Measurements from ENCODE around the gene IL10. TPM values are rescaled to one million over a fixed set of nuclear protein-coding genes. Genes with fewer than 3 reads are reported as not detected.
A peak's percentile ranks its signal among the peaks of the same experiment; 100 is the strongest.

IL10 gene
- total and polyA plus RNA-seq, 5 donors: 0.59 to 5.9 (median 1.0) TPM

DNA sequence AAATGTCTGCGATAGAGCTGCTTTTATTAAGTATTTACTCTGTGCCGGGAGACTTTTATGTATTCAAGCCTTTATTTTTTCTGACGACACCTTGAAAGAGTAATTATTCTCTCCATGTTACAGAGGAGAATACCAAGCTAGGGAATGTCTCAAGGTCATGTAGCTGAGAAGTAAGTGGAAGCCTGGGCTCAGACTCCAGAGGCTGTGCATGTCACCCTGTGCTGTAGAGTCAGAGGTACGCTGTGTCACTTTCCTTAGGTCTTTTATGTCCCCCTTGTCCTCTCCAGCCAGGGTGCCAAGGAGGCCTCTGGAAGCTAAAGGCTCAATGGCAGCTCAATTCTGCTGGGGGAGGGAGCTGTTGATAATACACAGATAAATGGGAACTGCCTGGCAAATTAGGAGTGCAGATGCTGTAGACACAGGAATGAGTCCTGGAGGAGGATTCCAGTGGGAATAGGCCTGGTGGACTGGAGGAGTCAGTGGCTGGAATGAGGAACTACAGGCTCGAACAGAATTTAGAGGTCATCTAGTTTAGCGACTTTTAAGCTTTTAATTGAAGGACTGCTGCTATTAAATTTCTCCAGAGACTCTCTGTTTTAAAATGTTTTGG, 11.0 kb downstream of the IL10 start:
- Histone ChIP-seq H3K4me1 (ENCODE audit: control insufficient read depth, insufficient read depth, low read length) (no peaks in the 10 kb centered on the region), H3K27ac (ENCODE audit: low read length) (no peak overlapping the region), H3K27me3 (ENCODE audit: control insufficient read depth, insufficient read depth) (no peaks in the 10 kb centered on the region), H3K4me3 (ENCODE audit: low read length) (no peak overlapping the region), H3K9me3 (ENCODE audit: control insufficient read depth, low read length) (no peaks in the 10 kb centered on the region)
- ATAC-seq (no peak), DNase-seq (no peak)
- intact Hi-C loops (cut with DNase I): no loop called here
- 77% methylated on average over 6 of the region's 6 CpGs for WGBS

DNA sequence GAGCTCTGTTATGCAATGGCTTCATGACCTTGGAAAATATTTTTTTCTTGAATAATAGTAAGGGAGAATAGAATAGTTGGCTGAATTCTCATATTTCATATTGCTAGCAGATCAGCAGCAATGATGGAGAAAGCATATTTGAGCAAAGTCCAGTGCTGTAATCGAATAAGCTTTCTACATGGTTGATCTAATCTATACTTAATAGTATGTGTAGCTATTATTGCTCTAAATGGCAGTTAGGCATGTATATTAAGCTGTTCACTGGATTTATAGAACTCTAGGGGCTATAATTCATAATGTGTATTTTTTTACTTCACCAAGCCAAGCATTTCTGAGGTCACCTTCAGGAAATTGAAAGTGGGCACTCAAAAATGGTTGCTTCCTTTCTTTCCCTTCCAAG, 11.7 kb downstream of the IL10 start:
- no peak overlapping the region for H3K27ac ChIP-seq (ENCODE audit: low read length)
- WGBS: 82% methylated on average over 1 of the region's 1 CpG
- H3K27me3 ChIP-seq (ENCODE audit: control insufficient read depth, insufficient read depth): no peaks in the 10 kb centered on the region
- DNase-seq (no peak), ATAC-seq (no peak)
- intact Hi-C loops (cut with DNase I): no loop called here
- no peak overlapping the region for H3K4me3 ChIP-seq (ENCODE audit: low read length)
- no peaks in the 10 kb centered on the region for H3K4me1 ChIP-seq (ENCODE audit: control insufficient read depth, insufficient read depth, low read length)
- no peaks in the 10 kb centered on the region for H3K9me3 ChIP-seq (ENCODE audit: control insufficient read depth, low read length)

DNA sequence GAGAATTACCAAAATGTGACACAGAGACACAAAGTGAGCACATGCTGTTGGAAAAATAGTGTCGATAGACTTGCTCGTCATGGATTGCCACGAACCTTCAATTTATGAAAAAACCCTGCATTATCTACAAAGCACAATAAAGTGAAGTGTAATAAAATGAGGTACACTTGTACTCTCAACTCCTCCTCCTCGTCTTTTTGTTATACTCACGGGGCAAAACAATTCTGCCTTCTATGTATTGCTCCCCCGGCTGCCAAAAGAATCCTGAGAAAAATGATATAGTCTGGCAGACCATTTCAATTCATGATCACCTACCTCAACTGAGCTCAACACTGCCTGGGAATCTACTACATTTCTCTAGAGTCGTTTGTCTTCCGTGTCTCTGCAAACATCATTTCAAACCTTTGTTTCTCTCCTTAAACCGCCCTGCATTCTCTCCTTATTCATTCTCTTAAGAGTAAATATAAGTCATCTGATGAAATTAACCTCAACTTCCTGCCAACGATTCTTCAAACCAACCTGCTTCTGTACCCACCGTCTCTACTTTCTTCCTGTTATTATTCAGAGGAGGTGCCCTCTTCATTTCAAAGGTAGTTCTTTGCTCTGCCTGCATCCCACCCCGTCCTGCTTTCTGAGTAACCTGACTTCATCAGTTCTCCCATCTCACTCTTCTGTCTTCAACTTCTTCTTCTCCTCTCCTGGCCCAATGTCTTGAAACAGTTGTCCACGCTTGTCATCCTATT, 14.6 kb downstream of the IL10 start:
- no peak for DNase-seq
- no peak overlapping the region for H3K27ac ChIP-seq (ENCODE audit: low read length)
- no peaks in the 10 kb centered on the region for H3K9me3 ChIP-seq (ENCODE audit: control insufficient read depth, low read length)
- H3K4me1 ChIP-seq (ENCODE audit: control insufficient read depth, insufficient read depth, low read length): no peaks in the 10 kb centered on the region
- 75% methylated on average over 13 of the region's 13 CpGs for WGBS
- ATAC-seq: no peak
- intact Hi-C loops (cut with DNase I): no loop called here
- no peak overlapping the region for H3K4me3 ChIP-seq (ENCODE audit: low read length)
- no peaks in the 10 kb centered on the region for H3K27me3 ChIP-seq (ENCODE audit: control insufficient read depth, insufficient read depth)

GRCh38 chr1:206754011-206754410, 18.3 kb downstream of the IL10 start:
- ATAC-seq: no peak
- WGBS: 56% methylated on average over 1 of the region's 1 CpG
- intact Hi-C loops (cut with DNase I): no loop called here

DNA sequence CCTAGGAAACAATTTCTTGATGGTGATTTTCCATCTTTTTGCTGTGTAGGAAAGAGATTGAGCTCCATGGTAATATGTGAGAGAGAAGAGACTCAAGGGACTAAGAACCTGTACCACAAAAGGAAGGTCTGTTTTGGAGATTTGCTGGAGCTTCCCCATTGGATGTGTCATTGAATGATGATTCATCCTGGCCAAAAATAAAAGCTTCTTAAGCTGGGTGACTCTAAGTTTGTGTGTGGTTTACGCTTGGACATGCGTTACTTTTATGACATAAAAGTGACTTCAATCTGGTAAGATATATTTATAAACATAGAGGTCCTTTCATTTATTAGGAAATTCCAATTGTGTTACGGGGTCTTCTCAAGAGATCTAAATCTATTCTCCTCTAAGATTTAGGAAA, 19.2 kb downstream of the IL10 start:
- H3K4me3 ChIP-seq (ENCODE audit: low read length): no peak overlapping the region

More at GRCh38 chr1:206754011-206754410, 18.3 kb downstream of the IL10 start:
- Histone ChIP-seq H3K27me3 (ENCODE audit: control insufficient read depth, insufficient read depth) (no peaks in the 10 kb centered on the region), H3K9me3 (ENCODE audit: control insufficient read depth, low read length) (no peaks in the 10 kb centered on the region), H3K27ac (ENCODE audit: low read length) (no peak overlapping the region), H3K4me1 (ENCODE audit: control insufficient read depth, insufficient read depth, low read length) (no peaks in the 10 kb centered on the region), H3K4me3 (ENCODE audit: low read length) (no peak overlapping the region)
- no peak for DNase-seq

GRCh38 chr1:206752481-206752880, 19.8 kb downstream of the IL10 start:
- 88% methylated on average over 2 of the region's 2 CpGs for WGBS
- no peak overlapping the region for H3K27ac ChIP-seq (ENCODE audit: low read length)

More for the DNA sequence above, 19.2 kb downstream of the IL10 start:
- DNase-seq (no peak), ATAC-seq (no peak)
- intact Hi-C loops (cut with DNase I): no loop called here
- Histone ChIP-seq H3K4me1 (ENCODE audit: control insufficient read depth, insufficient read depth, low read length) (no peaks in the 10 kb centered on the region), H3K27me3 (ENCODE audit: control insufficient read depth, insufficient read depth) (no peaks in the 10 kb centered on the region), H3K9me3 (ENCODE audit: control insufficient read depth, low read length) (no peaks in the 10 kb centered on the region), H3K27ac (ENCODE audit: low read length) (no peak overlapping the region)
- 93% methylated on average over 3 of the region's 3 CpGs for WGBS

GRCh38 chr1:206751891-206752290, 20.4 kb downstream of the IL10 start:
- Histone ChIP-seq H3K4me1 (ENCODE audit: control insufficient read depth, insufficient read depth, low read length) (no peaks in the 10 kb centered on the region), H3K9me3 (ENCODE audit: control insufficient read depth, low read length) (no peaks in the 10 kb centered on the region), H3K4me3 (ENCODE audit: low read length) (no peak overlapping the region), H3K27ac (ENCODE audit: low read length) (no peak overlapping the region), H3K27me3 (ENCODE audit: control insufficient read depth, insufficient read depth) (no peaks in the 10 kb centered on the region)
- whole genome bisulfite sequencing: 58% methylated on average over 5 of the region's 5 CpGs
- intact Hi-C loops (cut with DNase I): no loop called here
- ATAC-seq: no peak
- no peak for DNase-seq

More at GRCh38 chr1:206752481-206752880, 19.8 kb downstream of the IL10 start:
- Histone ChIP-seq H3K4me3 (ENCODE audit: low read length) (no peak overlapping the region), H3K9me3 (ENCODE audit: control insufficient read depth, low read length) (no peaks in the 10 kb centered on the region), H3K27me3 (ENCODE audit: control insufficient read depth, insufficient read depth) (no peaks in the 10 kb centered on the region), H3K4me1 (ENCODE audit: control insufficient read depth, insufficient read depth, low read length) (no peaks in the 10 kb centered on the region)
- intact Hi-C loops (cut with DNase I): no loop called here
- DNase-seq (no peak), ATAC-seq (no peak)

DNA sequence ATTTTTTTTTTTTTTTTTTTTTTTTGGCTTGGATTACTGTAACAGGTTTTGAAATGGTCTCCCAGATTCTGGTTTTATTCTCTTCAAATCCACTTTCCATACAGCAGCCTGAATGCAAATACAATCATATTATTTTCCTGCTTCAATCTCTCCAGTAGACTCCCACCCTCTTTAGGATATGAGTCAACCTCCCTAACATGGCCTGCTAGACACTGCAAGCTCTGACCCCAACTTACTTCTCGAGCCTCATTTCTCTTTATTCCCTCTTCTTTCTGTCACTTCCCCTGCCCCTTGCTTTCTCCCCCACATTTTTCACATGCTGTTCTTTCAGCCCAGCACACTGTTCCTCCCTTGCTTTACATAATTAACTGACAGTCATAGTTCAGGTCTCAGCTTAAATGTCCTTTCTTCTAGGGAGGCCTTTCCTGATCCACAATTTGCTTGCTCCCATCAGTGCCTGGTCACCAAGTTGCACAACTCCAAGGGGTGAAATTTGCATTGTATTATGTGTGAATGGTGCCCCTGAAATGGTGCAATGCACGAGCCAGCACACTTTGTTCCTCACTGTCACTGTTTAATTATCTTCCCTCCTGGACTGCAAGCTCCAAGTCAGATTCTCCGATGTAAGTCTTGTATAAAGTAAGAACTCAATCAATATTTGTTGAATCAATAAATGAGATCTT, 23.8 kb downstream of the IL10 start:
- ATAC-seq (no peak), DNase-seq (no peak)
- H3K4me3 ChIP-seq (ENCODE audit: low read length): no peak overlapping the region
- H3K9me3 ChIP-seq (ENCODE audit: control insufficient read depth, low read length): no peaks in the 10 kb centered on the region
- WGBS: 82% methylated on average over 3 of the region's 3 CpGs
- H3K4me1 ChIP-seq (ENCODE audit: control insufficient read depth, insufficient read depth, low read length): no peaks in the 10 kb centered on the region
- no peaks in the 10 kb centered on the region for H3K27me3 ChIP-seq (ENCODE audit: control insufficient read depth, insufficient read depth)
- H3K27ac ChIP-seq (ENCODE audit: low read length): no peak overlapping the region
- intact Hi-C loops (cut with DNase I): no loop called here

DNA sequence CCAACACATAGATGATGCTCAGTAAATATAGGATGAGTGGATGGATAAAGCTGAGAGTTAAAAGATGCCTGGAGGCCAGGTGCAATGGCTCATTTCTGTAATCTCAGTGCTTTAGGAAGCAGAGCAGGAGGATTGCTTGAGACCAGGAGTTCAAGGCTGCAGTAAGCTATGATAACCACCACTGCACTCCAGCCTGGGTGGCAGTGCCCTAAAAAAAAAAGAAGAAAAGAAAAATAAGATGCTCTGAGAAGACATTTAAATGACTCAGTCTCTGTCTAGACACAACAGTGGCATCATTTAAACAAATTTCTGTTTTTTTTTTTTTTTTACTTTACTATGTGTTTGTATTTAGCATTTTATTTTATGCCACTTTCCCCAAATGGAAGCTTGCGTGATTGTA, 27.0 kb downstream of the IL10 start:
- Histone ChIP-seq H3K4me1 (ENCODE audit: control insufficient read depth, insufficient read depth, low read length) (no peaks in the 10 kb centered on the region), H3K27ac (ENCODE audit: low read length) (no peak overlapping the region), H3K9me3 (ENCODE audit: control insufficient read depth, low read length) (no peaks in the 10 kb centered on the region), H3K27me3 (ENCODE audit: control insufficient read depth, insufficient read depth) (no peaks in the 10 kb centered on the region), H3K4me3 (ENCODE audit: low read length) (no peak overlapping the region)
- intact Hi-C loops (cut with DNase I): no loop called here
- ATAC-seq (no peak), DNase-seq (no peak)
- WGBS: 93% methylated on average over 1 of the region's 1 CpG

- no peaks in the 10 kb centered on the region for H3K9me3 ChIP-seq (ENCODE audit: control insufficient read depth, low read length)
- WGBS: 54% methylated on average over 4 of the region's 4 CpGs
- DNase-seq (no peak), ATAC-seq (peak; percentile 18 to 43)
- intact Hi-C loops (cut with DNase I): no loop called here
- no peak overlapping the region for H3K27ac ChIP-seq (ENCODE audit: low read length)
- no peaks in the 10 kb centered on the region for H3K27me3 ChIP-seq (ENCODE audit: control insufficient read depth, insufficient read depth)
- H3K4me3 ChIP-seq (ENCODE audit: low read length): no peak overlapping the region
- H3K4me1 ChIP-seq (ENCODE audit: control insufficient read depth, insufficient read depth, low read length): no peaks in the 10 kb centered on the region
Measured at GRCh38 chr1:206744683-206745082, 27.6 kb downstream of the IL10 start.

- 64% methylated on average over 13 of the region's 13 CpGs for whole genome bisulfite sequencing
- H3K9me3 ChIP-seq (ENCODE audit: control insufficient read depth, low read length): no peaks in the 10 kb centered on the region
- ATAC-seq (peak in 1 of 2 donors; percentile 3), DNase-seq (no peak)
- no peaks in the 10 kb centered on the region for H3K27me3 ChIP-seq (ENCODE audit: control insufficient read depth, insufficient read depth)
- H3K4me3 ChIP-seq (ENCODE audit: low read length): no peak overlapping the region
- intact Hi-C loops (cut with DNase I): no loop called here
- H3K27ac ChIP-seq (ENCODE audit: low read length): no peak overlapping the region
- peaks cover 10% of the 10 kb centered on the region for H3K4me1 ChIP-seq (ENCODE audit: control insufficient read depth, insufficient read depth, low read length)
Measured at GRCh38 chr1:206742719-206743383, 29.4 kb downstream of the IL10 start.
